Measurements from ENCODE around the gene RAD23A. TPM values are rescaled to one million over a fixed set of nuclear protein-coding genes. Genes with fewer than 3 reads are reported as not detected.

The RAD23A gene
- polyA plus RNA-seq, 2 of the 4 experiments (the other 2 are of a cell fraction), result 56.2 to 71.6 TPM

GRCh38 chr19:12938779-12939601, 6.7 kb upstream of the RAD23A start:
- FAIRE-seq (no peak), ATAC-seq (peak; percentile 40 to 47; a peak in 5 of 6 replicates), DNase-seq (ENCODE audit: low read depth in 1 of 2, low spot score in 1 of 2) (peak in 1 of 2 experiments; percentile 37)
- Histone ChIP-seq H3K27ac (peak overlapping the region; percentile 97), H3K4me3 (peak overlapping the region; percentile 100), H3K9me3 (no peaks in the 10 kb centered on the region), H3K4me2 (peak overlapping the region; percentile 99), H3K4me1 (peaks cover 22% of the 10 kb centered on the region)
- ChIA-PET CTCF (interaction anchor here (0.6 to 1.2 kb wide), 2 partner anchors 9 to 18 kb away, joined by 3 read pairs; no protein-coding TSS in a partner anchor), POLR2A (no interaction called here)
- peak; percentile 55 for TF ChIP-seq PHF8 (IDR thresholded peaks at IDR 0.05; ENCODE audit: borderline replicate concordance, low read depth)
- TF ChIP-seq MYC (IDR thresholded peaks at IDR 0.05; ENCODE audit: borderline replicate concordance, low read length), result no peak
- TF ChIP-seq HOXA7 (CRISPR knock-in tag; IDR thresholded peaks at IDR 0.05), result no peak
- TF ChIP-seq POLR2AphosphoS2 (conservative IDR thresholded peaks at IDR 0.05; ENCODE audit: low read length), result no peak
- TF ChIP-seq HDAC2 (IDR thresholded peaks at IDR 0.05), result no peak
- TF ChIP-seq EHF (CRISPR knock-in tag; IDR thresholded peaks at IDR 0.05), result no peak
- TF ChIP-seq MAX (IDR thresholded peaks at IDR 0.05), result no peak
- no peak for TF ChIP-seq E2F6 (IDR thresholded peaks at IDR 0.05; ENCODE audit: borderline replicate concordance, low read depth)
- TF ChIP-seq CHD2 (IDR thresholded peaks at IDR 0.05; ENCODE audit: low read length, partially characterized antibody), result no peak
- TF ChIP-seq MAZ (IDR thresholded peaks at IDR 0.05; ENCODE audit: borderline replicate concordance, low read depth, low read length), result no peak
- peak in 1 of 2 experiments; percentile 22; a peak in 2 of 5 replicates for TF ChIP-seq JUN (IDR thresholded peaks at IDR 0.05)
- 0 out of 2 replicates have a peak, but pooled peaks have one; percentile 30 for TF ChIP-seq KDM5A (IDR thresholded peaks at IDR 0.05)
- TF ChIP-seq FOXS1 (CRISPR knock-in tag; IDR thresholded peaks at IDR 0.05), result no peak
- TF ChIP-seq ZNF302 (CRISPR knock-in tag; IDR thresholded peaks at IDR 0.05), result no peak
- TF ChIP-seq EHMT2 (IDR thresholded peaks at IDR 0.05; ENCODE audit: low read depth), result no peak
- no peak for TF ChIP-seq BCL3 (IDR thresholded peaks at IDR 0.05)
- no peak for TF ChIP-seq KDM1A (IDR thresholded peaks at IDR 0.05; ENCODE audit: low read depth)
- TF ChIP-seq FOSB (CRISPR knock-in tag; IDR thresholded peaks at IDR 0.05), result no peak
- WGBS (ENCODE audit: missing lambda C conversion rate), result 2% methylated on average over 24 of the region's 54 CpGs

GRCh38 chr19:12939975-12940423, 5.7 kb upstream of the RAD23A start:
- H3K4me2 ChIP-seq, result peak overlapping the region; percentile 99
- ChIA-PET POLR2A (no interaction called here), CTCF (no interaction called here)
- peak overlapping the region; percentile 100 for H3K4me3 ChIP-seq
- no peaks in the 10 kb centered on the region for H3K9me3 ChIP-seq
- DNase-seq (ENCODE audit: low read depth in 1 of 2, low spot score in 1 of 2) (no peak), ATAC-seq (no peak), FAIRE-seq (no peak)
- peaks cover 22% of the 10 kb centered on the region for H3K4me1 ChIP-seq
- WGBS (ENCODE audit: missing lambda C conversion rate), result 76% methylated on average over 10 of the region's 10 CpGs
- TF ChIP-seq JUNB (IDR thresholded peaks at IDR 0.05) (no peak), E2F6 (IDR thresholded peaks at IDR 0.05; ENCODE audit: borderline replicate concordance, low read depth) (no peak), SREBF2 (IDR thresholded peaks at IDR 0.05) (no peak), CEBPB (IDR thresholded peaks at IDR 0.05) (no peak), CBX8 (IDR thresholded peaks at IDR 0.05) (no peak), BCL3 (IDR thresholded peaks at IDR 0.05) (no peak)
- H3K27ac ChIP-seq, result peak overlapping the region in 1 of 2 experiments; percentile 97; a peak in 4 of 6 replicates

Measured in A549 (cell line).